NK-92 treated with Interleukin-12 subunit alpha and Interleukin-12 subunit beta, amount 100 ng/mL, for 24 hours (cell line): ENCODE results near the gene OR2Y1.
"Not testable (repeated sequence)": the region's sequence is repeated elsewhere in the genome, so short reads cannot be mapped to it uniquely, and the experiment has no call there.

Experiments
- DNase-seq: peaks from one replicate; lab custom pipeline; 2025; lab: John Stamatoyannopoulos, UW

The OR2Y1 gene

DNA sequence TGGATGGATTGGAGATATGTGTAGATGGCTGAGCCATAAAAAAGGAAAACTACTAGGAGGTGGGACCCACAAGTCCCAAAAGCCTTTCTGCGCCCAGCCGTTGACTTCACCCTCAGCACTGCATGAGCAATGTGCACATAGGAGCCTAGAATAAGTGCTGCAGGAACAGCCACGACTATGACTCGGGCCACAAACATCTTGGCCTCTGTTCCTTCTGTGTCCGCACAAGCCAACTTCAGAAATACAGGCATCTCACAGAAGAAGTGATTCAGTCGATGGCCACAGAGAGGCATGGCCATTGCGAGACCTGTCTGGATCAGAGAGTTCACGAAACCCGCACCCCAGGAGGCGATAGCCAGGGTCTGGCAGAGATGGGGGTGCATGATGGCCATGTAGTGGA lies 587 bp downstream of the OR2Y1 start:
- DNase-seq = no peak

DNA sequence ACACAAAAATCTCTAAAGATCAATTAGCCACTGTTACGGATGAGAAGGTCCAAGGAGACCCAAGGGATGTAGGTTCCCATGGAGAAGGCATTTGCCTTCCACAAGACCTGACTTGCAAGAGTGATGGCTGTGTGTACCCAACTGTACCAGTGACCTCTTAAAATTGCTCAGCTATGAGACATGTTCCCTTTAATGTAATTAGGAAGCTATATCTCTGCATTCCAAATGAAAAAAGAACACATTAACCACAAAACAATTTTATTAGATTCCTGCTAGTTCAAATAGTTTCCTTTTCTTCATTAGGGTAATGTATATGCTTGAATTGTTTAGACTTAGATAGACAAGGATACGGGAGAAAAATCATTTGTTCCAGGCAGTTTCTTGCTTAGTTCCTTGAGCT lies 3.3 kb downstream of the OR2Y1 start:
- no peak for DNase-seq

DNA sequence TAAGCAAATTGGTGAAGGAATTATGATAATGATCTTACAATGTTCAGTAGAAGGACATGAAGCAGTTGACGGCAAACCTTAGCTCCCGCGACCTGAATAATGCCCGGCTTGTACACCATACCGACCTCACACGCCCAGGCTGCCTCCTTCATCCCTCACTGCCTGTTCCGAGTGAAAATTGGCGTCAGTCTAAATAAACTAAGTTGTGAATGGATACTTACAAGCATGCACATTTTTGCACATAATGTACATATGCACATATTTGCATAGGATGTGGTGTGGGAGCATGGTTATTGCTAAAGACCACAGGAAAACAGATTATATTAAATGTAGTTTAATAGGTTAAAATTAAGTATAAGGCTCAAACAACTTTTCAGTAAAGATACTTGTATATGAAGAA lies 14.9 kb downstream of the OR2Y1 start:
- no peak for DNase-seq

DNA sequence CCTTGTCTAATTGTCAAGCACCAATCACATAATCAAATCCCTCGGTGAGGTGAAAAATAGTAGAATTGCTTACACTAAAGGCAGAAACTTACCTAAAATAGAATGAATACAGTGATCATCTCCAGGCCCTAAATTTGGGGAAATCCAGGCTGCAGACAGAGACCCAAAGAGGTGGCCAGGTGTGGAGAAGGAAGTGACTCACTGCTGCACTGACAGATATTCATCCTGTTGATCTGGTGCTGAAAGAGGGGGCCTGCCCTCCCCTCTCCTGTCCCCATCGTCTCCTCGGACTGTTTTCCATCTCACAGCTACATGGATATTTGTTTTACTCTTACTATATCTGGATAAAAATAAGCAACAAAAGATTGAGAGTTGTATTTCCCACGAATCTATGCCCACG lies 15.9 kb downstream of the OR2Y1 start:
- no peak for DNase-seq

DNA sequence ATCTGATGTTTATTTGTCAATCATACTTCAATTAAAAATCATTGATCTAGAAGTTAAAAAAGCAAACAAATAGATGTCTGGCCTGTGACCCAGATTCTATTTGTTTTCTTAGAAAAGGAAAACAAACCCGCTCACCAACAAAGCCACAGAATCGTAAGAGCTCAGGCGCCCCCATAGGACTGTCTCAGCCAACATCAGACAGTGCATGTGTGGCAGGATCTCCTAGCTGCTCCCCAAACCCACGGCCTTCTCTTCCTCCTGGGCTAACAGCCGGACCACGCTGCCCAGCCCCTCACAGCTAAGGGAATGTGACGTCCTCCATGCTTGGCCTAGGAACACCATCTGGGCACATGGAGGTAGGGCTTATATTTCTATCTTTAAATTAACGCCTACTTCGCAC lies 19.4 kb downstream of the OR2Y1 start:
- DNase-seq = no peak

DNA sequence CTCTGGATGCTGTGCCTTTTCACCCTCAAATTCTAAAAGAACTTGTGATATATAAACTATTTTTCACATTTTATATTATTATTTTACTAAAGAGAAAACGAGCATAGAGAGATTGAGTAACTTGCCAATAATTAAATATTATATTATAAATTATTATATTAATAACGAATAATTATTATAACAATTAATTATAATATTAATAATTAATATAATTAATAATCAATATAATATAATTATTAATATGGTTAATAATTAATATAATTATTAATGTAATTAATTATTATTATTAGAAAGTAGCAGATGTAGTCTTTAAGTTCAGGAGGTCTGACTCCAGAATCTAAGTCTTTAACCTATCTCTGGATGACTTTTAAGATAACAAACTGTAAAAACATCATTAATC lies 20.1 kb downstream of the OR2Y1 start:
- DNase-seq = no peak

DNA sequence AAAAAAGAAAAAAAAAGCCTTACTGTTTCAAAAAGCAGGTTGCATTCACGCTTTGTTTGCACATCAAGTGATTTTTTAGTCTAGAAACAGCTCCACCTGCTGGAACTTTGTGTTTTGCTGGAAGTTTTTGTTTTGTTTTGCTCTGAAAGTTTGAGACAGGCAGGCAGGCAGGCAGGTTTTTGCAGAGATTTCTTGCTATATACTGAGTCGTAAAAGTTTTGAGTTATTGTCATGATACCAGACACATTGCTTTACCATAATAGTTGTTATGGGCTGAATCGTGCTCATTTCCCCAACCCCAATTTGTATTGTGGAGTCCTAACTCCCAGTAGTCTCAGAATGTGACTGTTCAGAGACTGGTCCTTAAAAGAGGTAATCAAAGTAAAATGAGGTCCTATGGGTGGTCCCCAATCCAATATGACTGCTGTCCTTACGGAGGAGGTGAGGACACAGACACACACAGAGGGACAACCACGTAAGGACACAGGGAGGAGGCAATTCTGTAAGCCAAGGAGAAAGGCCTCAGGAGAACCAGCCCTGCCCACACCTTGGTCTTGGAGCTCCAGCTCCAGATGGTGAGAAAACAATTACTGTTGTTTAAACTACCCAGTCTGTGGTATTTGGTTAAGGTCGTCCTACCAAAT lies 20.9 kb downstream of the OR2Y1 start:
- no peak for DNase-seq

DNA sequence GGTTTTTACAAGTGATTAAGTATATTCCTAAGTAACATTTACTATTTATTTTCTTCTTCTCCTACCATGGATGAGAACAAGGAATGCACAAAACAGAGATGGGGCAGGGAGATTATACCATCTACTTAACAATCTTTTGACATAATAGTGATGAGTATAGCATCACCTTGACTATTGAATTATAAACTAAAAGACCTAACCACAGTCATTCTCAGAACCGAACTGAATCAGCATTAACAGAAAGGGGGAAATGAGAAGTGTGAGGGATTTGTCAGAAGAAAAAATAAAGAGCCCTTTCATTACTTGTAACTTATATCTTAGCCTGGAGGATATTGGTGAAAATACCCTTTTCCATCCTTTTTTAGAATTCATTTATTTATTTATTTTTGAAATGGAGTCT lies 21.9 kb downstream of the OR2Y1 start:
- DNase-seq = no peak

DNA sequence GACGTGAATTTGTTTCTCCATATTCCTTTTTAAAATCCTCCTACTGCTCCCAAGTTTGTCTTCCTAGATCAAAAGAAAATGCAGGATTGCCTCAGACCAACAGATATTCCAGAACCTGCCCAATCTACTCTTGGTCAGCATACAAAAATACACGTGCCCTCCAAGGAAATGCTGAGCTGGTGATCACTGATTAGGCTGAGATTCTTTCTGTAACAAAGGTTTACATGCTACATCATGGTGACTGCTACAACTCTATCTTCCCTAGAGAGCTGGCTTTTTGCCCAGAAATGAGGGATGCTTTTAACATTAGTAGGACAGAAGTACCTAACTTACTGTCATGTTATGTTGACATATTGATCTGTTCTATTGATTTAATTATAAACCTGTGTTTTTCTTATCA lies 35.5 kb downstream of the OR2Y1 start:
- DNase-seq = no peak

DNA sequence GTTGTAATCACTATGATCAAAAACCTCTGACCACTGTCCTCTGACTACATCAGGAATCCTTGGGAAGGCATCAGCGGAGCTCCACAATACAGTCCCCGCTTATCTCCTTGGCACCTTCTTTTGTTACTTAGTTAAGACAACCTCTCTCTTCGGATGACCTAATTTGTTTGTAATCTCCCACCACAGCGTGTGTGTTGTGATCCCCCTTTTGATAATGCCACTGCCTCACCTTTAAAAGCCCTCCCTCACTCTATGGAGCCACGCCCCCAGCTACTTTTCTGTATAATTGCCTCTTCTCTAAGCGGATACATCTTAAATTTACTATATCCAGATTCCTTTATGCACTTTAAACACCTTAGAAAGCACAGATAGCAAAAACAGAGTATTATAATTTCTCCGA lies 35.9 kb downstream of the OR2Y1 start:
- no peak for DNase-seq

DNA sequence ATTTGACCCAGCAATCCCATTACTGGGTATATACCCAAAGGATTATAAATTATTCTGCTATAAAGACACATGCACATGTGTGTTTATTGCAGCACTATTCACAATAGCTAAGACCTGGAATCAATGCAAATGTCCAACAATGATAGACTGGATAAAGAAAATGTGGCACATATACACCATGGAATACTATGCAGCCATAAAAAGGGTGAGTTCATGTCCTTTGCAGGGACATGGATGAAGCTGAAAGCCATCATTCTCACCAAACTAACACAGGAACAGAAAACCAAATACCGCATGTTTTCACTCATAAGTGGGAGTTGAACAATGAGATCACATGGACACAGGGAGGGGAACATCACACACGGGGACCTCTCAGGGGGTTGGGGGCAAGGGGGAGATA lies 36.5 kb downstream of the OR2Y1 start:
- DNase-seq = not testable (repeated sequence)

DNA sequence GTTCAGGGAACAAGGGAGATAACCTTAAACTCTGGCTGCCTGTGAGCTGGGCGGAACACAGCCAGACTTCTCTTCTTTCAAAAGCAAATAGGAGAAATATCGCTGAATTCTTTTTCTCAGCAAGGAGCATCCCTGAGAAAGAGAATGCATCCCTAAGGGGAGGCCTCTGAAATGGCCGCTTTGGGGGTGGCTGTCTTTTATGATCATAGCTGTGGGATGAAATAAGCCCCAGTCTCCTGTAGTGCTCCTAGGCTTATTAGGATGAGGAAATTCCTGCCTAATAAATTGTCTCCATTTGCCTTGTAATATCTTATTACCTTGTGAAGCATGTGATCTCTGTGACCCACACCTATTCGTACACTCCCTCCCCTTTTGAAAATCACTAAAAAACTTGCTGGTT lies 39.4 kb downstream of the OR2Y1 start:
- not testable (repeated sequence) for DNase-seq

DNA sequence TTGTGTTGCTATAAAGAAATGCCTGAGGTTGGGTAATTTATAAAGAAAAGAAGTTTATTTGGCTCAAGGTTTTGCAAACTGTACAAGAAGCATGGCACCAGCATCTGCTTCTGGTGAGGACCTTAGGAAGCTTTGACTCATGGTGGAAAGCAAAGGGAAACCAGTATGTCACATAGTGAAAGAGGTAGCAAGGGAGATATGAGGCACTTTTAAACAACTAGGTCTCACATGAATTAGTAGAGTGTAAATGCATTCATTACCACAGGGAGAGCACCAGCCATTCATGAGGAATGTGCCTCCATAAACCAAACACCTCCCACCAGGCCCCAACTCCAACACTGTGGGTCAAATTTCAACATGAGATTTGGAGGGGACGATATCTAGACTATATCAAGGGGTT lies 40.8 kb downstream of the OR2Y1 start:
- no peak for DNase-seq

DNA sequence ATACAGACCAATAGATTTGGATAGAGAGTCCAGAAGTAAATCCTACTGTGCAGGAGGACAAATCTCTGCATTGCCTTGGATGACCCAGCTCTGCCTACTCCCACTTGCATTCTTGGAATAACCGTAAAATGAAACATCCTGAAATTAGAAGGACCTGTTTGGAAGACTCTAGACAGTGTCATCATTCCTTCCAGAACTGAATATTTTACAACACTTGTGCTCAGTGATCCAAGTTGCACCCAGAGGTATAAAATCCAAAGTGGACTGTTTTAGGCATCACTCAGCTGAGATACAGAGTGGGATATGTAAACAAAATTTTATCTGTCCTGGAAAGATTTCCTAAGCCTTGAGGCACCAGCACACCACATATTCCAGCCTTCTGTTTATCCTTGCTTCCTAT lies 43.7 kb downstream of the OR2Y1 start:
- DNase-seq = no peak

DNA sequence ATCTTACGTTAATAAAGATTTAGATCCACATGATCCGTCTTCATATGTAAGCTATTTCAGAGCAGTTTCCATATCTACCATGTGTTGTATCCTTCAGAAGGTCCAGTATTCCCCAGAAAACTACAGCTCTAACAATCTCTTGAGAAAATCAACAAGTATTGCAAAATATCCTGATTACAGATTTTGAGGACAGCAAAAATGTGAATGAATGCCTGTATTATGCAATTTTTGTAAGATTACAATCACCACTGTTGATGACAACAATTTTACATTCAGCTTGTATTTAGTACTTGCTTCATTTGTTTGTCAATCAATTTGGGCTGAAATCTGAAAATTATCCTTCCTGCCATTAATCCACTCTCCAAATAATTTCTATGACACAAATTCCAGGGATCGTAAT lies 47.4 kb downstream of the OR2Y1 start:
- DNase-seq = no peak

DNA sequence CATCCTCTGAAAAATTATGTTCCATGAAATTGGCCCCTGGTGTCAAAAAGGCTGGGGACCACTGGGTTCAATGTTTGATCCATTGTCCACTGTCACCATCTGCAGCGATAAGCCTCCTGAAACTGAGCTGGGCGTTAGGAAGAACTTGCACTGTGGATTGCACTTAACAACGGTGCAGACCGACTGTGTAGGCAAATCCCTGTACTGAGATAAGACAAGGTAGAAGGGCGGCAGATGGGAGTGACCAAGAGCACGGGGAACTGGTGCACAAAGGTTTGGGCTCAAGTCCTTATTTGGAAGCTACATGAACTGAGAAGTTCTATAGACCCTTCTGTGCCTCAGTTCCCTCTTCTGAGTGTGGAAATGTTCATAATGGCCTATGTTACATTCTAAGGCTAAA lies 48.8 kb downstream of the OR2Y1 start:
- no peak for DNase-seq

DNA sequence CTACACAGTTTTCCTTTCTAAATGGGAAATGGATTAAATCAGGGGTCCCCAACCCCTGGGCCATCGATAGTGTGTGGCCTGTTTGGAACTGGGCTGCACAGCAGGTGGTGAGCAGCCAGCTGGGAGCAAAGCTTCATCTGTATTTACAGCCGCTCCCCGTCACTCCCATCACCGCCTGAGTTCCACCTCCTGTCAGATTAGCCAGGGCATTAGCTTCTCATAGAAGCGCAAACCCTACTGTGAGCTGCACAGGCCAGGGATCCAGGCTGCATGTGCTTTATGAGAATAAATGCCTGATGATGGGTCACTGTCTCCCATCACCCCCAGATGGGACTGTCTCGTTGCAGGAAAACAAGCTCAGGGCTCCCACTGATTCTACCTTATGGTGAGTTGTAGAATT lies 49.3 kb downstream of the OR2Y1 start:
- DNase-seq = no peak

DNA sequence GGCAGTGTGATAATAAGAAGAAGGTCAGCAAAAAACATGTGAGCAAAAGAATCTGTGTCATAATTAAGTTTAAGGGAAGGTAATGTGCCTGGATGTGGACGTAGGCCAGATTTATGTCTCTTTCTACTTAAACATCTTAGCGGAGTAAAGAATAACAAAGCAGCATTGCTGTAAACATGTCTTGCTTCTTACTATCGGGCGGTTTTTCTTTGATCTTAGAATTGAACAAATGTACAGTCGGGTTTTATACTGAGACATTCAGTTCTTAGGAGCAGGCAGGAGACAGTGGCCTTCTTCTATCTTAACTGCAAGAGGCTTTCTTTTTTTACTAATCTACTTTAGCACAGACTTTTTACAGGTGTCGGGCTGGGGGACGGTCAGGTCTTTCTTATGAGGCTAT lies 50.1 kb downstream of the OR2Y1 start:
- DNase-seq = no peak
